Endothelial cell of umbilical vein (primary cell): ENCODE results near the gene DIAPH2. TPM values are rescaled to one million over a fixed set of nuclear protein-coding genes. Genes with fewer than 3 reads are reported as not detected.

Experiments
- BruUV-seq: library from RNA; stranded (reverse); fragments of 400-500 nt; replicated peaks from 2 replicates; lab custom pipeline; 2021; lab: Mats Ljungman, UMichigan
- CTCF ChIA-PET: fragments of 300-600, 350-600 bp; sonication (Branson Sonifier 250); formaldehyde crosslinking; loops from one replicate; lab custom pipeline; 2021; ENCODE audit warnings: antibody characterized with exemption, inconsistent platforms; lab: Charles Lee
- POLR2A ChIA-PET: fragments of 300-600, 350-600 bp; sonication (Branson Sonifier 250); formaldehyde crosslinking; loops from one replicate; lab custom pipeline; 2021; ENCODE audit warnings: antibody characterized with exemption, inconsistent platforms; lab: Charles Lee
- DNase-seq: peaks from one replicate; pipeline ENCODE4 v3.0.0-alpha.2; 2011; ENCODE audit warnings: low read depth, low spot score
- FAIRE-seq: peaks from 2 replicates; lab custom pipeline; 2011; peaks lifted over from hg19 to GRCh38; lab: Jason Lieb, UNC
- H2AFZ ChIP-seq: 2 replicates; pipeline ENCODE4 v1.6.0; 2012; ENCODE audit warnings: low read depth, low read length, control low read depth, inconsistent platforms
- H3K27ac ChIP-seq: 2 replicates; pipeline ENCODE4 v1.5.1; 2011; ENCODE audit warnings: low read depth, mild to moderate bottlenecking, control low read depth, low read length, moderate library complexity; ENCODE audit not compliant: insufficient read depth
- H3K27me3 ChIP-seq, 2 experiments: 2 replicates each; pipeline versions ENCODE4 v1.6.0 to v1.6.1; 2011; ENCODE audit warnings: low read length in 2 of 2, mixed read lengths in 1 of 2; ENCODE audit not compliant: control insufficient read depth in 2 of 2, insufficient read depth in 2 of 2
- H3K36me3 ChIP-seq, 2 experiments: 2 replicates in 1 of 2; 3 replicates in 1 of 2; pipeline ENCODE4 v1.5.1; 2011; ENCODE audit warnings: low read length in 2 of 2, mild to moderate bottlenecking in 1 of 2, moderate library complexity in 1 of 2; ENCODE audit not compliant: control insufficient read depth in 2 of 2, insufficient read depth in 2 of 2; ENCODE audit errors: extremely low read depth in 1 of 2
- H3K4me1 ChIP-seq: 3 replicates; pipeline ENCODE4 v1.5.1; 2011; ENCODE audit warnings: mild to moderate bottlenecking, low read length; ENCODE audit not compliant: control insufficient read depth, insufficient read depth; ENCODE audit errors: extremely low read depth
- H3K4me2 ChIP-seq: 2 replicates; pipeline ENCODE4 v1.6.1; 2011; ENCODE audit warnings: low read length, control low read depth, mixed read lengths; ENCODE audit not compliant: insufficient read depth
- H3K4me3 ChIP-seq, 3 experiments: fragments of 200-600 bp in 1 of 3; sonication (generic), shearing (Covaris generic) in 1 of 3; replicated peaks in 1 of 3; 2 replicates each; pipeline ENCODE4 v1.5.1; 2011 to 2016; ENCODE audit warnings: control low read depth in 3 of 3, low read length in 3 of 3, mild to moderate bottlenecking in 2 of 3, inconsistent platforms in 1 of 3, low read depth in 1 of 3, moderate library complexity in 1 of 3; ENCODE audit not compliant: insufficient read depth in 1 of 3
- H3K79me2 ChIP-seq: 2 replicates; pipeline ENCODE4 v1.6.0; 2012; ENCODE audit warnings: low read length, inconsistent platforms; ENCODE audit not compliant: control insufficient read depth, insufficient read depth
- H3K9ac ChIP-seq: replicated peaks from 2 replicates; pipeline ENCODE3; 2011; ENCODE audit warnings: low read length, control low read depth; ENCODE audit not compliant: insufficient read depth; ENCODE audit errors: extremely low read depth
- H3K9me1 ChIP-seq: replicated peaks from 3 replicates; pipeline ENCODE4 v1.6.0; 2011; ENCODE audit warnings: mild to moderate bottlenecking, low read length; ENCODE audit not compliant: control insufficient read depth, insufficient read depth; ENCODE audit errors: extremely low read depth
- H3K9me3 ChIP-seq: replicated peaks from 2 replicates; pipeline ENCODE4 v1.5.1; 2012; ENCODE audit warnings: low read length, inconsistent platforms; ENCODE audit not compliant: control insufficient read depth, insufficient read depth
- H4K20me1 ChIP-seq: replicated peaks from 2 replicates; pipeline ENCODE3; 2011; ENCODE audit warnings: mild to moderate bottlenecking, low read length; ENCODE audit not compliant: control insufficient read depth, insufficient read depth; ENCODE audit errors: extremely low read depth
- CTCF ChIP-seq, 2 donors: IDR thresholded peaks; 1 replicate in 1 of 2; 2 replicates in 1 of 2; pipeline ENCODE4 v1.5.1; 2011; ENCODE audit warnings: low read length in 2 of 2, mild to moderate bottlenecking in 2 of 2, moderate library complexity in 2 of 2, control low read depth in 1 of 2, inconsistent platforms in 1 of 2, low read depth in 1 of 2; ENCODE audit not compliant: insufficient read depth in 1 of 2; ENCODE audit errors: extremely low read depth in 1 of 2
- EZH2 ChIP-seq: IDR thresholded peaks from 2 replicates; pipeline ENCODE4 v1.6.1; 2012; ENCODE audit warnings: borderline replicate concordance, low read depth, mild to moderate bottlenecking, moderate library complexity, low read length, inconsistent platforms; ENCODE audit not compliant: severe bottlenecking
- FOS ChIP-seq: IDR thresholded peaks from 2 replicates; pipeline ENCODE4 v1.6.1; 2011; ENCODE audit warnings: mild to moderate bottlenecking, low read length, moderate library complexity, borderline replicate concordance; ENCODE audit not compliant: insufficient read depth
- GATA2 ChIP-seq: IDR thresholded peaks from 2 replicates; pipeline ENCODE4 v1.7.0; 2011; ENCODE audit warnings: low read depth, mild to moderate bottlenecking, moderate library complexity, mixed read lengths, low read length; ENCODE audit not compliant: insufficient read length, insufficient read depth
- JUN ChIP-seq: IDR thresholded peaks from 2 replicates; pipeline ENCODE4 v1.6.1; 2011; ENCODE audit warnings: borderline replicate concordance, low read depth; ENCODE audit not compliant: insufficient read length, insufficient read depth
- MYC ChIP-seq: IDR thresholded peaks from one replicate; pipeline ENCODE4 v1.6.1; 2011; ENCODE audit warnings: mild to moderate bottlenecking, low read depth, low read length
- POLR2A ChIP-seq: IDR thresholded peaks from 2 replicates; pipeline ENCODE4 v1.6.1; 2012; ENCODE audit warnings: low read depth, mild to moderate bottlenecking, control low read depth, low read length
- POLR2AphosphoS5 ChIP-seq: IDR thresholded peaks from 2 replicates; pipeline ENCODE4 v1.6.1; 2012; ENCODE audit warnings: low read depth, mild to moderate bottlenecking, control low read depth, low read length, moderate library complexity; ENCODE audit not compliant: insufficient read depth
- dilution Hi-C: fragments of 300-500 bp; cut with MboI; formaldehyde crosslinking; loops from one replicate; pipeline ENCODE4 v1.15.0; 2019; ENCODE audit warnings: low sequenced_read_pairs; ENCODE audit not compliant: extremely low pct_ligation_motif_present
- intact Hi-C: fragments of 100-400 bp; cut with micrococcal nuclease; formaldehyde crosslinking; loops from one replicate; pipeline ENCODE4 v1.10.0; 2022
- polyA plus RNA-seq, 4 experiments: library from polyadenylated mRNA; depleted of rRNA in 3 of 4; stranded (reverse) in 3 of 4; unstranded in 1 of 4; fragments of >200 nt; gene quantifications; 2 replicates each; pipeline versions ENCODE4 v1.2.1 to v1.2.3, GENCODE V29; 2011 to 2012; ENCODE audit warnings: missing spikeins in 1 of 4
- total RNA-seq: library from RNA; stranded (reverse); gene quantifications from 2 replicates; pipeline ENCODE4 v1.2.3, GENCODE V29; 2021
- TF ChIP-seq, protein P1 (sequence below): IDR thresholded peaks from 2 replicates; pipeline ENCODE4 v1.6.1; 2011; ENCODE audit not compliant: insufficient read depth, insufficient read length

Gene DIAPH2
- total and polyA plus RNA-seq, 2 donors (not counting 3 experiments of a cell fraction or from before 2014, with no cell fraction given): 3.0 to 30.0 TPM

GRCh38 chrX:97431281-97431680 lies 746.6 kb downstream of the DIAPH2 start:
- Histone ChIP-seq H3K27me3 (no peaks in the 10 kb centered on the region), H3K9me1 (no peaks in the 10 kb centered on the region), H3K4me2 (no peak overlapping the region), H3K79me2 (no peaks in the 10 kb centered on the region), H3K4me1 (no peaks in the 10 kb centered on the region), H3K27ac (no peak overlapping the region), H2AFZ (no peak overlapping the region), H3K9ac (no peak overlapping the region), H4K20me1 (no peaks in the 10 kb centered on the region), H3K36me3 (no peaks in the 10 kb centered on the region), H3K4me3 (no peak overlapping the region), H3K9me3 (no peaks in the 10 kb centered on the region)
- intact Hi-C loops (no loop called here), dilution Hi-C loops (no loop called here)
- DNase-seq (no peak), FAIRE-seq (no peak)
- POLR2A ChIA-PET: no interaction called here
- TF ChIP-seq GATA2 (no peak), CTCF (IDR thresholded peaks at IDR 0.05; ENCODE audit: extremely low read depth in 1 of 2, insufficient read depth in 1 of 2, low read depth in 1 of 2, low read length in 2 of 2) (no peak), EZH2 (no peak), POLR2A (no peak), POLR2AphosphoS5 (no peak), MYC (no peak), JUN (no peak), FOS (no peak)
- TF ChIP-seq, protein P1, sequence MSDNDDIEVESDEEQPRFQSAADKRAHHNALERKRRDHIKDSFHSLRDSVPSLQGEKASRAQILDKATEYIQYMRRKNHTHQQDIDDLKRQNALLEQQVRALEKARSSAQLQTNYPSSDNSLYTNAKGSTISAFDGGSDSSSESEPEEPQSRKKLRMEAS: no peak
- CTCF ChIA-PET: no interaction called here
- BruUV-seq: no TSS peak
